Hepatocyte (in vitro differentiated cells): ENCODE results near the gene OSBPL2.

ENCODE experiments used
- CTCF ChIP-seq: fragments of 200-600 bp; sonication (generic); IDR thresholded peaks from 2 replicates; pipeline ENCODE4 v1.5.1; 2016; ENCODE audit warnings: antibody characterized with exemption, mild to moderate bottlenecking; ENCODE audit not compliant: poor library complexity
- EZH2 ChIP-seq: fragments of 200-600 bp; sonication (generic); IDR thresholded peaks from 2 replicates; pipeline ENCODE4 v1.6.1; 2016; ENCODE audit warnings: antibody characterized with exemption, mild to moderate bottlenecking, borderline replicate concordance

DNA sequence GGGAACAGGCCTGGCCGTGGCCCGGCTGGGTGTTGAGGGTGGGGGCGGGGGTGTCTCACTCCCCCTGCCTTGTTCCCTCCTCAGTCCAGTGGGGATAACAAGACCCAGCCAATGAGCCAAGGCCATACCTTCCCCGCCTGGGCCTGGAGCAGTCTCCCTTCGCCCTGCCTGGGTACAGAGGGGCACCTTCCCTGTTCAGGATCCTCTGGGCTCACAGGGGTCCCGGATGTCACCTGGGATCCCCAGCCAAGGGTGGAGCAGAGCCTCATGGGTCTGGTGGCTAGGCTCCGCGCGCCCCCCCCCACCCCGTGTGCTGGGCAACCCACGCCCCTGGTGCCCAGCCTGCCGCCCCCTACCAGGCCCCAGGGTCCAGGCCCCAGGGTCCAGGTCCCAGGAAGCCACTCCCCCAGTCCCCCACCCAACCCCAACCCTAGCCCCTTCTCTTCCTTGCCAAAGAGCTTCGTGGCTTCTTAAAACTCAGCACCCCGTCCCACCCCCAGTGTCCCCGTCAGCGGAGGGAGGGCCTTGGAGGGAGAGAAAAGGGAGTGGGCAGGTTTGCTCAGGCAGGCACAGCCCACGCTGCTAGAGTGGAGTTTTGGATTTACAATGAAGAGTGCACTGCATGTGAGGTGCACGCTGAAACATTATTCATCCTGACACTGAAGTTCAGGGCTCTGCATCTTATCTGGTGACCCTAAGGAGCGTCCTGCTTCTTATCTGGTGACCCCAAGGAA, 30.1 kb upstream of the OSBPL2 start:
- TF ChIP-seq CTCF (no peak), EZH2 (no peak)
